NOMO-1 (cell line): Measurements from ENCODE around the gene MIER3.

Experiments
- DNase-seq, 2 experiments: peaks; one replicate each; lab custom pipeline; 2025; ENCODE audit not compliant: unreplicated experiment in 2 of 2; lab: John Stamatoyannopoulos, UW

MIER3 gene

GRCh38 chr5:56961746-56962145 lies 9.8 kb upstream of the MIER3 start:
- DNase-seq, result no peak

DNA sequence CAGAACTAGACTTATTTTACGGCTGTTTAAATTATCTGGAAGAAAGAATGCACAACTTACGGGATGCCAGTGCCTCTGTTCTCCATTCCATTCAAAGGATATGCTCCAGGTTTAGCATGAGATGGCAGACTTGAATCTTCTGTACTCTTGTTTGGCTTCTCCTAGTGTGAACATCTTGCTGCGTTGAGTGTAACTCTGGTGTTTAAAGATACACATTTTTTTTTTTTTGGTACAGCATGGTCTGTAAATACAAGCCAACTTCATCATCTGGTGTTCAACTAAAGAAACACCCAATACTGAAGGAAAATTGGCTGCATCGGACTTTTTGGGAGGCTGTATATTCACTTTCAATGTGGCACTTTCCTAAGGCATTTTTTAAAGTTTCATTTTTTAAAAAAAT lies 7.4 kb upstream of the MIER3 start:
- DNase-seq, result no peak

GRCh38 chr5:56958595-56958994 lies 6.7 kb upstream of the MIER3 start:
- peak in 1 of 2 experiments; percentile 5 for DNase-seq

GRCh38 chr5:56954262-56954661 lies 2.3 kb upstream of the MIER3 start:
- DNase-seq, result no peak

DNA sequence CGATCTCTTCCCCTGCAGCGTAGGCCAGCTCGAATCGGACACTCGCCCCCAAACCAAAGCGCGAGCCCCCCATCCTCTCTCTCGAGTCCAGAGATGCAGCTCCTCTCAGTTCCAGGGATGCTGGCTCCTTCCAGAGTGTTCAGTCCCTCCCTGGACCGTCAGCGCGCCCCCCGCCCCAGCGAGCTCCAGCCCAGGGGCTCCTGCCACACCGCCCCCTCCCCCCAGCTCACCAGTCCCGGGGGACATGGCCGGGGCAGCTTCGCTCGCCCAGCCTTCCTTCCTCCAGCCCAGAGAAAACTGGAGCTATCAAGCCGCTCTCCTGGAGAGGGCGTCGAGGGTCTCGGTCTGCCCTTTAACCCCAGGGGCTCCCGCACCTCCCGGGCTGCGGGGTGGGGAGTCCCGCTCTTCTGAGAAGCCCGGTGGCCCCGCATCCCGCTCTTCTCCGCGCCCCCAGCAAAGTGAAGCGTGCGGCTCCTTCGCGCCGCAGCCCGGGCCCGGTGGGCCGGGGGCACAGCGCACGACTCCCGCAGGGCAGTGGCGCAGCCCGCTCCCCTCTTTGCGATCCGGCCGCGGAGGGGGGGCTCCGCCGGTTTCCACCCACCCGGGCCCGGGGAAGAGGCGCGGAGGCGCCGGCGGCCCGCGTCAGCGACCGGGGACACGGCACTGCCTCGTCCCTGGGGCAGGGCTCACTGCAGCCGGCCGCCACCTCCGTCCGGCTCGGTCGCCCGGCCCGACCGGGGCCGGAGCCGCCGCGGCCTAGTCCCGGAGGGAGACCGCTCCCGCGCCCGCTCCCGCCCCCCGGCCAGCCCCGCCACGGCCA lies 587 bp downstream of the MIER3 start:
- DNase-seq, result no peak

DNA sequence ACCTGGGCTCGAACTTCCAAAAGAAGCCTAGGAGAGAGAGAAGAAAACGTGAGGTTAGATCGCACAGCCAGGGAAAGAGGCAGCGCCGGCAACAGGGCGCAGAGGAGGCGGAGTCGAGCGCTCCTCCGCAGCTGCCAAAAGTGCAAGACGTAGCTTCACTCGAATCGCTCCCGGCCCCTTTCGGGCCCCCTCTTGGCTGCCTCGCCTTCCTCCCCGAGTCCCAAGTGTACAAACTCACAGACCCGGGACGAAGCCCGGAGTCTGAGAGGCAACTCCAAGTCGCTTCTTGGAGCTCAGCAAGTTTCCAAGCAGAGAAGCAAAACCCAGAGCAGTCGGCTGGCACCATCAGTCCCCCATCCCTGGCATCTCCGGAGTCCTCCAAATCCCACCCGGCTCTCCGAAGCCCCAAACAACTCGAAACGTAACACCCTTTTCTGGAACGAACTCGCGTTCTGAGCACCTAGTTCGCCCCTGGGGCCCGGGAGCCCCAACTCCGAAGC lies 1.2 kb downstream of the MIER3 start:
- peak; percentile 29 to 60 for DNase-seq

DNA sequence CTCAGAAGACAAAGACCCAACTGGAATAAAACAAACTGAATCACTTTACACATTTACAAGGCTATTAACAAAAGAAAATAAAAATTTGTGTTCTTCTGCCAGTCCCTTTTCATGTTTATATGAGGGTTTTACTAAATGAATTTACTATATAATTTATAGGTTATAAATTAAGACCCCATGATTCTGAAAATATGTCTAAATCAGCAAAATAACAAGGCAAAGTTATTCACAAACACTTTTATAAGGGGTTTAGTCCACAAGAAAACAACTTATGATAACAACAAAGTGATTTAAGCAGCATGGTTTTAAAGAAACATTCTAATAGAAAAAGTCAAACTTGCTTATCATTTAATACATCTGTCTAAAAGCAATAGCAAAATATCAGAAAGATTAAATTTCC lies 4.9 kb downstream of the MIER3 start:
- DNase-seq, result no peak

DNA sequence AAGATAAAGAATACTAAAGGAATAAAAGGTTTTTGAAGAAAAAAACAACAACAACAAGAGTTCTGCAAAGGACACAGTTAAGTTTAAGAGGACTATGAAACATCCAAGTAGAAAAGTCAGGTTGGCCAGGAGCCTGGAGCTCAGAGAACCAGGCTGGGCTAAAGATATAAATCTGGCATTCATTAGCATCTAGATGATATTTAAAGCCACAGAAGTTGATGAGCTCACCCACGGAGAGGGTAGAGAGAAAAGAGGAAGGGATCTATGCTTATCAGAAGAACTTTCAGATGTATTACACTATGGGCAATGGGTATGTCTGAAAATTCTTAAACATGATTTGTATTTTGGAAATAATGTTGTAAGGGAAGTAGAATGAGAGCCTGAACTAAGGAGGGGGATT lies 9.9 kb downstream of the MIER3 start:
- DNase-seq, result no peak

GRCh38 chr5:56938858-56939257 lies 13.1 kb downstream of the MIER3 start:
- no peak for DNase-seq

GRCh38 chr5:56934325-56934724 lies 17.6 kb downstream of the MIER3 start:
- no peak for DNase-seq

GRCh38 chr5:56922922-56923321 lies 29.0 kb downstream of the MIER3 start:
- no peak for DNase-seq

GRCh38 chr5:56919942-56920662 lies 31.8 kb downstream of the MIER3 start:
- no peak for DNase-seq

DNA sequence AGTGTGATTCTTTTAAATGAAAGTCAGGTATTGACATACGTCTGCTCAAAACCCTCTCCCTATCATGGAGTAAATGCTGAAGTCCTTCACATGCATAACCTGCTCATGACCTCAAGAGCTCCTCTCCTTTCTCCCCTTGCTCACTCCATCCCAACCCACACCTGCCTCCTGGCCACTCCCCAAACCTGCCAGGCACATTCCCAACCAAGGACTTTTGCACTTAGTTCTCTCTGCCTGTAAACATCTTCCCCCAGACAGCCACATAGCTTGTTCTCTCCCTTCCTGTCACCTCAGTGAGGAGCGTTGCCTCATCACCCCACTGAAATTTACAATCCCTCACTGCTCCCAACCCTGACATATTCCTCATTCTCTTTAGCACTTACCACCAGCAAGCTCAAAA lies 33.9 kb downstream of the MIER3 start:
- DNase-seq, result no peak

DNA sequence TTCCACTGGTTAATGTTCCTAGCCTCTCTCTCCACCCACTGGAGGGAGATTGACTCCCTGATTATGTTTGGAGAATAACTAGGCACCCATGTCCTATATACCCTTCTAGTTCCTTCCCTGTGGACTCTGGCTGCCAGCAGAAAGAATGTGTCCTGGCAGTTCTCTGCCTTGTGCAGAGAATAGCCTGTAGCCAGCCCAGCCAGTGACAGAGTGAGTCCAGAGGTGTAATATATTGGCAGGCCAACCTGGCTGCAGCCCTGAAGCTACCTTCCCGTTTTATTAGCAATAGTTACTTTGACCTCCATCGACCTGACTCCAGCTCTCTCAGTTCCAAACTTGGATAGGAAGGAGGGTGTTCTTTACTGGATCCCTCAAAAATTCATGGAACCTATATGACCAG lies 34.4 kb downstream of the MIER3 start:
- no peak for DNase-seq

- no peak for DNase-seq
Measured at GRCh38 chr5:56914678-56915077, 37.2 kb downstream of the MIER3 start.

DNA sequence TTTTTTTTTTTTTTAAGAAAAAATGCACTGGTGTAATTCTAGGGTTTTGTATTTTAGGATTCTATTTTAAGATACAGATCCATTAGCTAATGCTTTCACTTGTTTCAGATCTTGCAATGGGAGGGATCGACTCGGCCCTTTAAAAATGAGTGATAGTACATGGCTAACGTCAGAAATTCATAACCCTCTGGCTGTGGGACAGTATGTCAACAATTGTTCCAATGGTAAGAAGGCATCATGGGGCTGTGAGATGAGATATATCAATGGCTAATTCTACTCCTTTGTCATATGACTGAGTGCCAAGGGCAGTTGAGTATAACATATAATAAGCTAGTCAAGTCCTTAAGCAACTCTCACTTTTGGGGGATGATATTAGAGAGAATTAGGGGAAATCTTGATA lies 38.2 kb downstream of the MIER3 start:
- DNase-seq, result no peak

- peak; percentile 69 to 74 for DNase-seq
Measured at GRCh38 chr5:56910210-56910965, 41.5 kb downstream of the MIER3 start.

DNA sequence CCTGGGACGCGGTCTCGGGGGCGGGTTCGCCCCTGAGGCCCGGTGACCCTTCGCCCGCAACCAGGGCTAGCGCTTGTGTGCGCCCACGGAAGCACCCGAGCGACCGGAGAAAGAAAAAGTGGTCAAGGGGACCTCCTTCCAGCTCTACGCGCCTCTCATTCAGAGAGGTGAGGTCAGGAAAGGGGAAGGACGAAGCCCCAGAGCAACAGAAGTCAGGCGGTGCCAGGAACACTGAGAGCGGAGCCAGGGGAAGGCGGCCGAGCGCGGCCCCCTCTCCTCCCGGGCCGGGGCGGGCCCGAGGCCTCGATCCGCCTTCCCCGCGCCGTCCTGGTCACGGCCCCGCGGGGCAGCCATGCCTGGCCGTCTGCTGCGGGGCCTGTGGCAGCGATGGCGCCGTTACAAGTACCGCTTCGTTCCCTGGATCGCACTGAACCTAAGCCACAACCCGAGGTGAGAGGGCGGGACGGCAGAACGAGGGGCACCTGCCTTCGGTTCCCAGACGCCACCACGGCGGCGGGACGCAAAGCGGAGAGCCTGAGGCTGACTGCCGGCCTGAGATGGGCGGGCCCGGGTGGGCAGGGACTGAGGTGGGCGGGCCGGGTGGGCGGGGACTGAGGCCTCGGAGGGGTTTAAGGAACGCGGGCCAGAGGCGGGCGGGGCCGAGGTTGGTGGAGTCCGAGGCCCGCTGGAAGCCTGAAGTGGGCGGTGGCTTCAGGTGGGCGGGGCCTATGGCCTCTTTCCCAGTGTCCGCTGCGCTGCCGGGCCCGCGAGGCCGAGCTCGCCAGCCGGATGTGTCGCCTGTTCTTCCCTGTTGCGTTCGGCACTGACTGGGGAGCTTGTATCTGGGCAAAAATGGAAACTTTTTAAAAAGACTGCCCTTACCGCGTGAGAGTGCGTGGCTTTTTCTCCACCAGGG lies 42.4 kb downstream of the MIER3 start, which contains the start of gene SETD9:
TSS of gene SETD9 (plus strand) at position 303 of the 916 bp plus-strand sequence. CDS start at position 353, 50 bp downstream.
- DNase-seq, result peak; percentile 93 to 98

DNA sequence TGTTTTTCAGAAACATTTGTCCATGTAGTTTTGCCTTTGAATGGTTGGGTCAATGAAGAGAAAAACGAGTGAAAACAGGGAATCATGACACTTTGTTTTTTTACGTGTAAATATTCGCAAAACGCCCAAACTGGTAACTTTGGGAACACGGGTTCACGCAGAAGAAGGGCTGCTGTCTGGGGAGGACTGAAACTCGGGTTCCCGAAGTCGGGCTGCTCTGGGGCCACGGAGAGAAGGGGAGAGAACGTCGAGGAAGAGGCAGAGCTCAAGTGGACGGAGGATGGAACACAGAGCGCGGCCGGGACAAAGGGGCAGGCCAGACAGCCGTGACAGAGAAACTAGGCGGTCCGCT lies 43.0 kb downstream of the MIER3 start:
- peak in 1 of 2 experiments; percentile 78 for DNase-seq
